ENCODE data around the gene MECP2. TPM values are rescaled to one million over a fixed set of nuclear protein-coding genes. Genes with fewer than 3 reads are reported as not detected.

Gene MECP2
- total RNA-seq, 4 donors from 2014 or later, result 30.7 to 34.9 (median 33.6) TPM

GRCh38 chrX:154138857-154139256, 41.3 kb upstream of the MECP2 start:
- no peak for TF ChIP-seq POLR2A (IDR thresholded peaks at IDR 0.05)
- no peak for TF ChIP-seq CTCF (IDR thresholded peaks at IDR 0.05)
- no peak overlapping the region for H3K4me3 ChIP-seq (ENCODE audit: low read depth, poor library complexity, severe bottlenecking)
- no peak for DNase-seq (ENCODE audit: low spot score in 2 of 2)
- WGBS, 2 donors, result 83 to 93% methylated on average over 10 of the region's 10 CpGs
- intact Hi-C loops (cut with DNase I; ENCODE audit: low total_unique reads), result no loop called here

- DNase-seq (ENCODE audit: low spot score in 2 of 2), result peak; percentile 26 to 94
Measured at GRCh38 chrX:154136627-154137161, 39.2 kb upstream of the MECP2 start.

GRCh38 chrX:154135458-154136229, 38.1 kb upstream of the MECP2 start:
- intact Hi-C loops (cut with DNase I; ENCODE audit: low total_unique reads), result no loop called here
- DNase-seq (ENCODE audit: low spot score in 2 of 2), result peak in 1 of 2 donors; percentile 52

More at GRCh38 chrX:154136627-154137161, 39.2 kb upstream of the MECP2 start:
- no peak overlapping the region for H3K4me3 ChIP-seq (ENCODE audit: low read depth, poor library complexity, severe bottlenecking)
- intact Hi-C loops (cut with DNase I; ENCODE audit: low total_unique reads), result no loop called here
- TF ChIP-seq CTCF (IDR thresholded peaks at IDR 0.05) (no peak), POLR2A (IDR thresholded peaks at IDR 0.05) (no peak)
- WGBS, 2 donors, result 2 to 22% methylated on average over 19 to 42 of the region's 44 CpGs

GRCh38 chrX:154132366-154132765, 34.8 kb upstream of the MECP2 start:
- TF ChIP-seq CTCF (IDR thresholded peaks at IDR 0.05) (no peak), POLR2A (IDR thresholded peaks at IDR 0.05) (no peak)
- 82 to 98% methylated on average over 9 of the region's 9 CpGs for WGBS, 2 donors
- peak in 1 of 2 donors; percentile 58 for DNase-seq (ENCODE audit: low spot score in 2 of 2)
- intact Hi-C loops (cut with DNase I; ENCODE audit: low total_unique reads), result no loop called here
- no peak overlapping the region for H3K4me3 ChIP-seq (ENCODE audit: low read depth, poor library complexity, severe bottlenecking)

More at GRCh38 chrX:154135458-154136229, 38.1 kb upstream of the MECP2 start:
- 61 to 72% methylated on average over 7 of the region's 7 CpGs for WGBS, 2 donors
- no peak overlapping the region for H3K4me3 ChIP-seq (ENCODE audit: low read depth, poor library complexity, severe bottlenecking)
- no peak for TF ChIP-seq CTCF (IDR thresholded peaks at IDR 0.05)
- TF ChIP-seq POLR2A (IDR thresholded peaks at IDR 0.05), result no peak

- no peak for TF ChIP-seq CTCF (IDR thresholded peaks at IDR 0.05)
- no peak for TF ChIP-seq POLR2A (IDR thresholded peaks at IDR 0.05)
- intact Hi-C loops (cut with DNase I; ENCODE audit: low total_unique reads), result no loop called here
- peak in 1 of 2 donors; percentile 28 for DNase-seq (ENCODE audit: low spot score in 2 of 2)
- 75 to 88% methylated on average over 4 of the region's 4 CpGs for WGBS, 2 donors
- H3K4me3 ChIP-seq (ENCODE audit: low read depth, poor library complexity, severe bottlenecking), result no peak overlapping the region
Measured at GRCh38 chrX:154131955-154132354, 34.4 kb upstream of the MECP2 start.

Data from lower leg skin (tissue), 4 donors.